Measurements from ENCODE around the gene OSBPL9.

OSBPL9 gene

GRCh38 chr1:51744506-51745303, 127.8 kb downstream of the OSBPL9 start:
- DNase-seq = no peak

DNA sequence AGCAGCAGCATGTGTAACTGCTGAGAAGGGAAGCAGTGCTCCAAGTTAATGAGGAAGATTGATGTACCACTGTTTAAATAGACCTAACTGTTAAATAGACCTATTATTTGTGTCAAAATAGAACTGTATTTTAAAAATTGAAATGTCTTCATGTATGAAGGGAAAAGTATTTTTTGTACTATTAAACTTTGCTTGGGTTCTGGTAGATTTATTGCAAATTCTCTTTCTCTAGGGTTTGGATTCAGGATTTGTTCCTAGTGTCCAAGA, 128.3 kb downstream of the OSBPL9 start:
- no peak for DNase-seq

GRCh38 chr1:51749151-51749550, 132.3 kb downstream of the OSBPL9 start:
- no peak for DNase-seq

GRCh38 chr1:51750218-51750617, 133.3 kb downstream of the OSBPL9 start:
- DNase-seq = no peak

DNA sequence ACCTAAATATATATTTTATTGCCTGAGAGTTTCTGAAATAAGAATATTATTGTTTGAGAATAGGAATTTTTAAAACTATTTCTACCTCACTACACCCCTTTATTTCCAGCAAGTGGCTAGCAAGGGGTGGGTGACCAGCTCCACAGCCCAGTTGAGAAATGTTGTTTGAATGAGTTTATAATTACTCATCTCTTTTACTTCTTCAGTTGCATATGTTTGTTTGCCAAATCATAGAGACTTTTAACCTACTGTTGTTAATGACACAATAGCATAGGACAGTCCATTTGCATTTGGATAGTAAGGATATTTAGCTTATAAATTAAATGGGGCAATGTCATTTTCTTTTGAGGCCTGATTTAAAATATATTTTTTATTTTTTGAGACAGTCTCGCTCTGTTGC, 133.8 kb downstream of the OSBPL9 start:
- DNase-seq = no peak

DNA sequence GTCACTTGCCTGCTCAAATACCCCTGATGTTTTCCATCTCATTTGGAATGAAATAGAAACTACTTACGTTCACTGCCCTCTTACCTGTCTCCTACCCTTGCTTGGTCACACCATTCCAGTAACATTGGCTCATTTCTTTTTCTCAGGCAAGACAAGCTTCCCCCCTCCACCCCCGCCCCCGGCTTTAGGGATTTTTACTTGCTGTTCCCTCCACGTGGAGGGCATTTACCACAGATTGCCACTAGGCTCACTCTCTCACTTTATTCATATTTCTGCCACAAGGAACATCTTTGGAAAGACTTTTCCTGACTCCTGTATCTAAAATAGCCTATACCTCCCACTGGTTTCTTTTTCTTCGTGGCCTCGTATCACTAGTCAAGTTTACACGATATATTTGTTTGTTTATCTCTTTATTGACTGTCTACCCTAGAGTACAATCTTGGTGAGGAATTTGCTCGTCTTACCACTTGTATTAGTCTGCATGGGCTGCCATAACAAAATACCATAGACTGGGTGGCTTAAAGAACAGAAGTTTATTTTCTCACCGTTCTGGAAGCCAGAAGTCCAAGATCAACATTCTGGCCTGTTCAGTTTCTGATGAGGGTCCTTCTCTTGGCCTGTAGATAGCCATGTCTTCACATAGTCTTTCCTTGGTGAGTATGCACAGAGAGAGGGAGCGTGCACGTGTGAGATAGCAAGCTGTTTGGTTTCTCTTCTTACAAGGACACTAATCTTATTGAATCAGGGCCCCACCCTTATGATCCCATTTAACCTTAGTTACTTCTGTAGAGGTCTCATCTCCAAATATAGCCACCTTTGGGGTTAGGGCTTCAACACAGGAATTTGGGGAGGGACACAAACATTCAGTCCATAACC, 135.4 kb downstream of the OSBPL9 start:
- DNase-seq = no peak

DNA sequence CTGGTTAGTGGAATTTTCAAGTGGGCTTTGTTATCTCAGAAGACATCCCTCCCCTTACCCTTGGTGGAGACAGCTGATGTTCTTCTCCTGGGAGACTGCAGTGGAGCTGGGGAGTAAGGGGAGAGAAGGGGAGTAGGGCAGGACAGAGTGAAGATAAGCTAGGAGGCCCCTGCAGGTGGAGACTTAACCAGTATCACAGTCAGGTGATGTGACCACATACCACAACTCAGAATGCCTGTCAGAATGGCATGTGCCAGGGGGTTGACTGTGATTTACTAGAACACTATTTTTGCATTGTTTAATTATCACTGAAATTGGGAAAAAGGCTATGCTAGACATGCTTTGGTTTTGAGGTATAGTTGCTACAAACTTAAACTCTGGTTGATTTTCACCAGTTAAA, 137.1 kb downstream of the OSBPL9 start:
- no peak for DNase-seq

- no peak for DNase-seq
Observed at GRCh38 chr1:51754666-51755065, 137.8 kb downstream of the OSBPL9 start.

DNA sequence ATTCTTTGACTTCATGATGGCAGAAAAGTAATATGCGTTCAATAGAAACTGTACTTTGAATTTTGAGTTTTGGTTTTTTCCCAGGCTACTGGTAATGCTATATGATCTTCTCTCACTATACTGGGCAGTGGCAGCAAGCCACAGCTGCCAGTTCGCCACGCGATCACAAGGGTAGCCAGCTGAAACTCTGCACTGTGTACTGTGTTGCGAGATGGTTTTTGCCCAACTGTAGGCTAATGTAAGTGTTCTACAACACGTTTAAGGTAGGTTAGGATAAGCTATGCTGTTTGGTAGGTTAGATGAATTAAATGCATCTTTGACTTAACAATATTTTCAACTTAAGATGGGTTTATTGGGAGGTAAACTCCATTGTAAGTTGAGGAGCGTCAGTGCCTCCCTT, 138.5 kb downstream of the OSBPL9 start:
- DNase-seq = no peak

- no peak for DNase-seq
Observed at GRCh38 chr1:51756290-51756689, 139.4 kb downstream of the OSBPL9 start.

- DNase-seq = no peak
Observed at GRCh38 chr1:51758310-51758709, 141.4 kb downstream of the OSBPL9 start.

GRCh38 chr1:51760872-51761271, 144.0 kb downstream of the OSBPL9 start:
- no peak for DNase-seq

DNA sequence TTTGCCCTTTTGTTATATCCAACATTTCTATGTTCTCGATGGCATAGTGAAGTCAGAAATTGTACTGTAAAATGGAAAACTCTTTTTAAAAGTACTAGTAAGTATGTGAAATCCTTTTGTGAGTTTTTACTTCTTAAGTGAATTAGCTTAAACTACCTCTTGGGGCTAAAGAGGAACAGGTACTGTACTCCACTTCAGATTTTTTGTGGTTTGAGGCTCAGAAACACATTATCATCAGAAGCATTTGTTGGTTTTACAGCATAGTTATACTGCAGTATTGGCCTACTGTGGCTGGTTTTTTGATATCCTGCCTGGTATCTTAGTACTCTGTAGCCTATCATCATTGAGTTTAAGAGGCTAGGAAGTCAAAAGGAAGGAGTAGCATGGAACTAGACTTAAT, 144.5 kb downstream of the OSBPL9 start:
- DNase-seq = no peak

- DNase-seq = peak; percentile 35
Observed at GRCh38 chr1:51768971-51769588, 152.2 kb downstream of the OSBPL9 start.

DNA sequence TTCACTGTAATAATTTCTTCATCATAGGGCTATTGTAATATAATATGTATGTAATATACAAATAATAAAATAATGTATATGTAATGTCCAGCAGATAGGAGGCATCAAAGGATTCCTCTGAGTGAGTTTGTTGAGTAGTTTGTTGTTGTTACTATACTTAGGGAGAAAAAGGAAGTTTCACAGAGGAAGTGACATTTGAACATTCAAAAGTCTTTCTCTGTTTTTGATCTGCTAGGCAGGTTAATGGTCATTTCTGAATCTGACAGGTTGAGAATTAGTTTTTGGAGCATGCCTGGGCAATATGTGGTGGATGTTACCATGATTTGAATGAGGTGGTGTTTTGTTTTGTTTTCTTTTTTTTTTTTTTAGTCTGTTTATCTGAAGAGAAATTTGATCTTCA, 159.5 kb downstream of the OSBPL9 start:
- no peak for DNase-seq

DNA sequence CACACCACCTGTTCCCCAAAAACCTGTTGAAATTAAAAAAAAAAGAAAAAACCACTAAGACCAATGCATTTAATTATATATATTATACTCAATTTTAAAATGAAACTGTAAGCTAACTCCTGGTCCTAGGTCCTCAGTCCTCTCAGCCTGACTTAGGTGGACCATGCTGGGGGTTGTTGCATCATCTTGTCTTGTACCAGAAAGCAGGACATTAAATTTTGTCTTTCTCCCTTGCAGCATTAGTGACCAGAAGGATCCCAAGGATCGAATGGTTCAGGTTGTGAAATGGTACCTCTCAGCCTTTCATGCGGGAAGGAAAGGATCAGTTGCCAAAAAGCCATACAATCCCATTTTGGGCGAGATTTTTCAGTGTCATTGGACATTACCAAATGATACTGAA, 164.0 kb downstream of the OSBPL9 start:
- no peak for DNase-seq

- DNase-seq = no peak
Observed at GRCh38 chr1:51784997-51785421, 168.1 kb downstream of the OSBPL9 start.

GRCh38 chr1:51788938-51789337, 172.0 kb downstream of the OSBPL9 start:
- no peak for DNase-seq

GRCh38 chr1:51789342-51789741, 172.4 kb downstream of the OSBPL9 start:
- DNase-seq = no peak

DNA sequence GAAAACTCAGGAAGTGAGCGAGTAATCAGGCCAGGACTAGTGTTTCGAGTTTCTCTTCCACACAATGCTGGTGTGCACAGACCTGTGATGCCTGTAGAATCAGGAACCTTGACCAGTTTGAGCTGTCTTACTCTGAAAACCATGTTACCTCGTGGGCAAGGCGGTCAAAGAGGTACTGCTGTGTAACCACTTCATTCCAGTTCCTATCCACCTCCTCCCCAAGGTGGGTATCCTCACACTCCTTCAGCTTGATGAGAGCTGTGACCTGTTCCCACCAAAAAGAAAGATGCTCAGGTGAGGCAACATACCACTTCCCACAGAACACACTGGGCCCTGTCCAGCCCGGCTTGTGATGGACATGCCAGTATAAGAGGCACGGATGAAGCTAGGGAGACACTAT, 173.5 kb downstream of the OSBPL9 start:
- no peak for DNase-seq

- no peak for DNase-seq
Observed at GRCh38 chr1:51791888-51792287, 175.0 kb downstream of the OSBPL9 start.

DNA sequence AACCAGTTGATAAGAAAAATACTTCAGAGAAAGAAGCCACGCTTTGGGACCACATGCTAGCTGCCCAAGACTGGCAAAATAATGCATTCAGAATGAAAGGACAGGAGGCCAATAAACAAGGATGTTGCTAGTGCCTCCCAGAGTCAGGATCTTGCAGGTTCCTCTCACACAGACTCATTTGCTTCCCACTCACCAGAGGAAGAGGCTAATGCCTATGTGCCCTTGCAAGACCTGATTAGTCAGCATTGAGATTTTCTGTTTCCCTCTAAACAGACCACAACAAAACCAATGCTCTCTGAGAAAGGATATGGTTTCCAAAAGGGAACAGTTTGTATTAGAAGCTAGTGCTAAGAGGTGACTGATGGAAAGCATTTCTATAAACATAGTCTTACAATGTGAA, 176.0 kb downstream of the OSBPL9 start:
- no peak for DNase-seq

- DNase-seq = no peak
Observed at GRCh38 chr1:51794260-51794659, 177.4 kb downstream of the OSBPL9 start.

- no peak for DNase-seq
Observed at GRCh38 chr1:51794868-51795267, 178.0 kb downstream of the OSBPL9 start.

Data from COR-L47 (cell line).